Measurements from ENCODE around the gene NPAS3.

DNA sequence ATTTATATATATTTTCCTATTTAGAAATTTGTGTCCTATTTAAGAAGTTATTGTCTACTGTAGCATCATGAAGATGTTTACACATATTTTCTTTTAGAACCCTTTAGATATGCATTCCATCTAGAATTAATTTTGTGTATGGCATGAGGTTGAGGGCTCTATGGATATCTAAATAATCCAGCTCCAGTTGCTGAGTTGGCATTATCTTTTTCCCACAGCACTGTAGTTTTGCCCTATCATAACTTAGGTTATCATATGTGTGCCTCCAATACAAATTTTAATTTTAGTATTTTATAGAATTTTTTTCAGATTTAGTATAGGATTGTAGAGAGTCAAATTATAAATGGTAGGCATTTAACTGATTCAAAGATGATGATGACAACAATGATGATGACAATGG is 159.3 kb downstream of the NPAS3 start:
- TF ChIP-seq, protein P1, sequence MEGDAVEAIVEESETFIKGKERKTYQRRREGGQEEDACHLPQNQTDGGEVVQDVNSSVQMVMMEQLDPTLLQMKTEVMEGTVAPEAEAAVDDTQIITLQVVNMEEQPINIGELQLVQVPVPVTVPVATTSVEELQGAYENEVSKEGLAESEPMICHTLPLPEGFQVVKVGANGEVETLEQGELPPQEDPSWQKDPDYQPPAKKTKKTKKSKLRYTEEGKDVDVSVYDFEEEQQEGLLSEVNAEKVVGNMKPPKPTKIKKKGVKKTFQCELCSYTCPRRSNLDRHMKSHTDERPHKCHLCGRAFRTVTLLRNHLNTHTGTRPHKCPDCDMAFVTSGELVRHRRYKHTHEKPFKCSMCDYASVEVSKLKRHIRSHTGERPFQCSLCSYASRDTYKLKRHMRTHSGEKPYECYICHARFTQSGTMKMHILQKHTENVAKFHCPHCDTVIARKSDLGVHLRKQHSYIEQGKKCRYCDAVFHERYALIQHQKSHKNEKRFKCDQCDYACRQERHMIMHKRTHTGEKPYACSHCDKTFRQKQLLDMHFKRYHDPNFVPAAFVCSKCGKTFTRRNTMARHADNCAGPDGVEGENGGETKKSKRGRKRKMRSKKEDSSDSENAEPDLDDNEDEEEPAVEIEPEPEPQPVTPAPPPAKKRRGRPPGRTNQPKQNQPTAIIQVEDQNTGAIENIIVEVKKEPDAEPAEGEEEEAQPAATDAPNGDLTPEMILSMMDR (IDR thresholded peaks at IDR 0.05) = no peak
- no peak for TF ChIP-seq EP300 (IDR thresholded peaks at IDR 0.05)
